Activated T-helper 1 cell treated with Interleukin-2 at 50 U/mL for 16 hours (primary cell): Measurements from ENCODE around the gene MAP2K4.

Experiments
- DNase-seq: peaks from one replicate; pipeline ENCODE4 v3.0.0-alpha.2; 2020; ENCODE audit warnings: low read depth

Gene MAP2K4

DNA sequence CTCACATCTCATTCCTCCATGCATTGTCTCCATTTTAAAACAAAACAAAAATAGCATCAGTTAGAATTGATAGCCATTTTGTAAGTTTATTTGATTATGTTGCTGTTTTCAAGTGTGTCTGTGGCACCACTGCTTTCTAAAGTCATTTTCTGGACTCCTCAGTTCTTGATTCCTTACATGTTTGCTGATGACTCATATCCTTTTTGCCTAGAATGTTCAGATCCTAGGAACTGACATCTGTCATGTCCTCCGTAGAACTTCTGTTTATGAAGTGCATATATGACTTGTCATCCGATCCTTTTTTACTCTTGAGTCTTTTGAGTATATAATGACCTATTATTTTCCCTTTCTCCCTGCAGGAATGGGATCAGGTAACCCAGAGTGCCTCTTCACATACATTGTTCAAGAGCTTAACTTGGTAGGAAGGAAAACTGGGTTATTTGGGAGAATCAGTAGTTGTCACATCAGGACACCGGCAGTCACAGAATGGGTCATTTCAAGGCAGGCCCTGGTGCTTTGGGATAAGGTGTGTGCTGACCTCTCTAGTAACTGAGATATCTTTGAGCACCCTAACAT lies 69.2 kb downstream of the MAP2K4 start:
- no peak for DNase-seq

DNA sequence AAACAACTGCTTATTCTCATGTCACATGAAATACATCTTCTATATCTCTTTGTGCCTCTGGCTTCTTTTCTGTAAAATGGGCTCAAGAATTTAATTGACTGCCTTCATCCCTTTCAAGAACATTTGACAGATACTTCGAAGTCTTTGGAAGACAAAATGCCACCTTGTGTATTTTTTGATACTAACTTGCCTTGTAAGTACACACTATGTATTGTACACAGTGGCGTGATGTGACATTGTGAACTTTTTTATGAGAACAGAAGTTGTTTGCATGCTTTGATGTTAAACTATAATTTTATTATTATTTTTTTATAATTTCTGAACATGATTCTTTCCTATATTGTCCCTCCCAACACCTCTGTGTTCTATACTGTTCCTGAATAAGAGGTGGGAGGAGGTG lies 73.7 kb downstream of the MAP2K4 start:
- DNase-seq: no peak

DNA sequence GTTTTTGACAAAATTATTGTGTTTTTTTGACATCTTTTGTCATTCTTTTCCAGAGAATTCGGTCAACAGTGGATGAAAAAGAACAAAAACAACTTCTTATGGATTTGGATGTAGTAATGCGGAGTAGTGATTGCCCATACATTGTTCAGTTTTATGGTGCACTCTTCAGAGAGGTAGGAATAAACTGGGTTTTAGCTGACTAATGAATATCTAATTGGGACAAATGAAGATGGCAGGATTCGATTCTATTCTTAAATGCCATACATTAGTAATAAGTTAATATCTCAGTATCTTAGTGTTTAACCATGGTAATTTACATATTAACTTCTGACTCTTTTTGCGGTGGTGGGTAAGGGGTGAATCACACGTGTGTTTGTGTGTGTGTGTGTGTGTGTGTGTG lies 74.8 kb downstream of the MAP2K4 start:
- no peak for DNase-seq

DNA sequence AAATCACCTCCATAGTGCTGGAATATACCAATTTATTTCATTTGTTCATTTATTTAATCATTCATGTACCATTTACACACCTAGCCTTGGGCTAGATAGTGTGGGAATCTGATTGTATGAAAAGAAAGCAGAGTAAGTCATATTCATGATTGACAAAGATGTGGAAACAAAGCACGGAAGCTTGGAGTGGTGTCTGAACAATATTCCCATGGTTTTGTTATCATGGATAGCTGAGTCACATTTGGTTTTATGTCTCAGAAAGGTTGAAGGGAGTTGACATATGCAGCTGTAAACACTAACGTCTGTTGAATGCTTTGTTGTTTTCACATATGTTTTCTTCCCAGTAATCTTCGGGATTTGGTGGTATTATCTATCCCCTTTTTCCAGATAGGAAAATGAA lies 76.6 kb downstream of the MAP2K4 start:
- DNase-seq: no peak

DNA sequence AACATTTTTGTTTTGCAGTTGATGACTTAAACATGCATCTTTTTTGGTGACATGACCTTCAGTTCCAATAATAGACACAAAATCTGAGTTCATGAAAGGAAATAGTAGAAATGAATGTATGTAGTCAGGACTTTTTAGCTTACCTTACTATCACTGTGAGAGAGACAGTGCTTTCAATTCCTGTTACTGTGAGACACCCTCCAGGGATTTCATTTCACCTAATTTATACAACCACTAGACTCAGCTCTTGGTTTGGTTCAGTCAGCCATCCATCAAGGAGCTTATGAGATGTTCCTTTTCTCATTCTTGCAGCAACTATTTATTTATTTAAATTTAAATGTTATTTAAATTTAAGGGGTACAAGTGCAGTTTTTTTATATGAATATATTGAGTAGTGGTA lies 77.9 kb downstream of the MAP2K4 start:
- DNase-seq: no peak

DNA sequence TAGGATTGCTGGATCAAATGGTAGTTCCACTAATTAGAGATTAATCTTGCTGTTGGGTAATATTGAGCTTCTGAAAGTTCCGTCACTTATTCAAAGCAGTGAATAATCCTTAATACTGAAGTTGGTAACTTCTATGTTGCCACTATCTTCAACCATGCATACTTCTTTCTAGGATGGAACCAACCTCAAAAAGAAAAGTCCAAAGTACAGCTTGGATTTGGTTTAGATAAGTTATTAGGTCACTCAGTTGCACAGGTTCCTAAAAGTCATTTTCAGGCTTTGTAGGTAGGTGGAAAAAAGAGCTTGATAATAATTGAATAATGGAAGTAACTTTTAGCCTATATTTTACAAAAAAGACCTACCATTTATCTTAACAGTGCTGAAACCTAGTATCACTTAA lies 78.7 kb downstream of the MAP2K4 start:
- no peak for DNase-seq

GRCh38 chr17:12104831-12105230 lies 84.2 kb downstream of the MAP2K4 start:
- no peak for DNase-seq

DNA sequence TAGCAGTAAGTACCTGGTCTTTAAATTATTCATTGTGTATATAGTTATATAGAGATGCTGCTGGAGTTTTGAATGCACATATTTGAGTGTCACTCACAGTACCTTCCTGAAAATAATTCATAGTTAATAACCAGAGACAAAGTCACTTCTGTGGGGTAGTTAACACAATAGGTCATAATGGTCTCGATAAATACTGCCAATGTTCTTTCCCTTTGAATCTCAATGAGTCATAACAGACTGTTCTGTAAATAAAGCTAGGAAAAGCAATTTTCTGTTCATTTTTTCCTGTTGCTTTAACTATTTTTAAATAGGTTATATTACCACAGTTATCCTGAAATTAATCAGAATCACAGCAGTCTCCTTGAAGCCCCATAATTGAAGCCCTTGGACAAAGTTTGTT lies 87.2 kb downstream of the MAP2K4 start:
- no peak for DNase-seq

DNA sequence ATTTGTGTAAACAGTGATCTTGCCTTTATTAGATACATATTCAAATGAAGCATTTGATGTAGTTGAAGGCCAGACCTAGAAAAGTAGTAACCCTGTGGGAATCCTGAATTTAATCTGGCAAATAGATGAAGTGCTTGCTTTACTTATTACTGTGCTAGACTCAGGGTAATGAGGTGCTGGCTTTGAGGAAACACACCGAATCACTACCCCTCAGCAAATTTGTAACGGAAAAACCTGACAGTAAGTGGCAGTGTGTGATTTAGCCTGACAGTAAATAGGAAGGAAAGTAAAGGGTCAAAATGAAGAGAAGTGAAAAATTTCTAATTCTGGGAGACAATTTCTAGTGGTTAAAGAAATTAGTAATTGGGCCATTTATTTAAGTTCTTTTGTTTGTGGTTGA lies 90.2 kb downstream of the MAP2K4 start:
- DNase-seq: no peak

DNA sequence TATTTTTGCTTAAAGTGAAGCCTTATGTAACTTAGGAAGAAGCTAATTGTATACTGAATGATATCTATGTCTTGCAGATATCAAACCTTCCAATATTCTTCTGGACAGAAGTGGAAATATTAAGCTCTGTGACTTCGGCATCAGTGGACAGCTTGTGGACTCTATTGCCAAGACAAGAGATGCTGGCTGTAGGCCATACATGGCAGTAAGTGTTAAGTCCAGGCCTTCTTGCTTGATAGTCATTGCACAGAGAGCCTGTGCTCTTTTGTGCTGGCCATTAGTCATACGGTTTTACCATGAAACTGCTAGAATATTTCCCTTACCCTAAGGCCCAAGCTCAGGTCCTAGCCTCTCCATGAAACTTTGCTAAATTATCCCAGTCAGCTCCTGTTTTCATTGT lies 92.5 kb downstream of the MAP2K4 start:
- no peak for DNase-seq

DNA sequence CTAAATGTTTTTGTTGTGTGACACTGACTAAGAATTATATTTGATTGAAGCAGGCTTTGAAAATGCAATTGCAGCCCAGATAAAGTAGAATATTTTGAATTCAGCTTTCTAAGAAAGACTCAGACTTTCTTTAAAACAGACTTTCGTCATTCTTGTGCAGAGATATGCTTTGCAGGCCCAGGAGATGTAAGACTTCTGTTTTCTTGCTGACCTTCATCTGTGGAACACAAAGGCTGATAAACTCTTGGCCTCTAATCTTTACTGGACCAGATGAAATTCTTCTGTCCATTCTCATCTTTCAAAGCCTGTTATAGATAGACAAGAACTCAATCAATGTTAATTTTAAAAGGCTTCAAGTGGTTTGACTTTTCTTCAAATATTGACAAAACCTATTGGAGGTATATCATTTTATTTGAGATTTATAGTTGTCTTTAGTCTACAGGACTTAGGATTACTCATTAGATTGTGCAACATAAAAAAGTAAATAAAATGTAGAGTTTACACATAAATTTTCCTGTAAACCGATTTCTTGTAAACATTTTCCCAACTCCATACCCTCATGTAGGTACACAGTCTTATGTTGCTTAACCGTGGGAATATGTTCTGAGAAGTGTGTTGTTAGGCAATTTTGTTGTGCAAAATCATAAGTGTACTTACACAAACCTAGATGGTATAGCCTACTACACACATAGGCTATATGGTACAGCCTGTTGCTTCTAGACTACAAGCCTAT lies 94.2 kb downstream of the MAP2K4 start:
- DNase-seq: no peak

GRCh38 chr17:12116143-12116542 lies 95.5 kb downstream of the MAP2K4 start:
- DNase-seq: no peak

DNA sequence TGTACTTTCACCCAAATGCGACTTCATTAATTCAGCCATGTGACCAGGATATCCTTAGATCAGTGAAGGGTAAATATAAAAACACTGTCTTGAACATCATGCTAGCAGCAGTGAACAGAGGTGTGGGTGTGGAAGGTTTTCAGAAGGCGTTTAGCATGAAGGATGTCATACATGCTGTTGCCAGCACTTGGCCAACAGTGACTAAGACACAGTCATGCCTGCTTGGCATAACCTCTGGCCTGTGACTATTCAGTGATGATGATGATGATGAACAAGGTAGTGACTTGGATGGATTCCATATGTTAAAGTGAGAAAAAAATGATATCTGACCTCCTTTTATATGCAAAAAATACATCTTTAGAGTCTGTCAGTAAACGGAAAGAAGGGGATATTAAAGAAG lies 97.9 kb downstream of the MAP2K4 start:
- no peak for DNase-seq

GRCh38 chr17:12122075-12122474 lies 101.4 kb downstream of the MAP2K4 start:
- no peak for DNase-seq

GRCh38 chr17:12127177-12127576 lies 106.5 kb downstream of the MAP2K4 start:
- DNase-seq: no peak

DNA sequence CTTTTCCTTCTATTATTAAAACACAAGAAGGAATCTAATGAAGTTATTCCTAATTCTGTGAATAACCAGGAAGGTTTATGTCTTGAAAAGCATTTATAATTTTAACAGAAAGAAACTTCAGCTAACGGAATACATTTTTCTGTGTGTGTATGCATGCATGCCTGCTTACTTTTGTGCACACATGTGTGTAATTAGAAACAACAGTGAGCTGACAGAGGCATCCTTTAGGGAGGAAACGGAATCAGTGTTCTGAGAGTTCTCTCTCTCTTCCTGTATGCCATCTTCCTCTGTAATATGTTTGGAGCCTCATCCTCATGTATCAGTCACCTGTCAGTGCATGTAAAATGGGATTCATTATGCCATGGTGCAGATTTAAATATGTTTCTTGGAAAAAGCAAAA lies 107.0 kb downstream of the MAP2K4 start:
- DNase-seq: no peak

GRCh38 chr17:12128946-12129345 lies 108.3 kb downstream of the MAP2K4 start:
- DNase-seq: no peak

DNA sequence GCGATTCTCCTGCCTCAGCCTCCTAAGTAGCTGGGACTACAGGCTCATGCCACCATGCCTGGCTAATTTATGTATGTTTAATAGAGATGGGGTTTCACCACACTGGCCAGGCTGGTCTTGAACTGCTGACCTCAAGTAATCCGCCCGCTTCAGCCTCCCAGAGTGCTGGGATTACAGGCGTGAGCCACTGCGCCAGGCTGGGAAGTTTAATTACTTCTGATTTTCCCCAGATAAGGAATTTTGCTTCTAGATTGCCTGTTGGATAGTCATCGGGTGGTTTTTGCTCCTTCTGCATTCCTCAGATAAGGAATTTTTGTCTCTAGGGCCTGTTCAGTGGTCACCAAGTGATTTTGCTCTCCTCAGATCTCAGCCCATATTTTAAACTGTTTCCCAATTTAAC lies 112.5 kb downstream of the MAP2K4 start:
- DNase-seq: no peak

DNA sequence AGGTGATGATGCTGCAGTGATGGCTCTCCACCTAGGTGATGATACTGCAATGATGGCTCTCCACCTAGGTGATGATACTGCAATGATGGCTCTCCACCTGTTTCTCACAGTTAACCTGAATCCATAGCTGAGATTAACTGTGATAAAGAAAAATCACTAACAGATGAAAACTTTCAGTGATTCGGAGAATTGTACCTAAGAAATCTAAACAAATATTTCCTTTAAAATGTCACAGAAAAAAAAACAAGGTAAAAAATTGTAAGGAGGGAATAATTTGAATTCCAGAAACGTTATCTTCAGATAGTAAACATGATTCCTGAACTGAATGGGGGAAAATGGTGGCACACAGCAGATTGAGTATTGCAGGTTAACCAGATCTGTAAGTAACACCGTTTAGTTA lies 113.4 kb downstream of the MAP2K4 start:
- no peak for DNase-seq

- DNase-seq: no peak
Observed at GRCh38 chr17:12134587-12134986, 113.9 kb downstream of the MAP2K4 start.

GRCh38 chr17:12136243-12136642 lies 115.6 kb downstream of the MAP2K4 start:
- no peak for DNase-seq

GRCh38 chr17:12136646-12137045 lies 116.0 kb downstream of the MAP2K4 start:
- no peak for DNase-seq

DNA sequence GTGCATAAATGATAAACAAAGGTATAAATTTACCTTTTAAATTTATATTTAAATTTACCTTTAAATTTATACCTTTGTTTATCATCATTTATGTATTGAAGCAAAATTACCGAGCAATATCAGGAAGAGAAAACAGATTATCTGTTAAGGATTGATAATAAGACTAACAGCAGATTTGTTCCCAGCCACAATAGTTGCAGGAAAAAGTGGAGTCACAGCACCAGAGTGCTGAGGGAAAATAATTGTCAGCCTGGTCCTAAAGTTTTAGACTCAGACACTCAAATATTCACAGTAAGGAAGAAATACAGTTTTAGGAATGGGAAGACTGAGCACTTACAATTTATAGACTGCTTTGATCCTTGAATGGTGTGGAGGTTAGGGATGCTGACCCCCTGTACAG lies 117.2 kb downstream of the MAP2K4 start:
- DNase-seq: no peak

- DNase-seq: no peak
Observed at GRCh38 chr17:12140685-12141084, 120.0 kb downstream of the MAP2K4 start.
